Liver (tissue), 9 donors: ENCODE results near the gene SELENOS. TPM values are rescaled to one million over a fixed set of nuclear protein-coding genes. Genes with fewer than 3 reads are reported as not detected.

Experiments used
- DNase-seq: peaks from one replicate; pipeline ENCODE4 v3.0.0-alpha.2; 2017; ENCODE audit warnings: low spot score
- H3K27ac ChIP-seq, 2 donors: one replicate each; pipeline ENCODE4 v1.7.0; 2013; ENCODE audit warnings: inconsistent platforms in 2 of 2, low read length in 2 of 2, control low read depth in 1 of 2, low read depth in 1 of 2, mild to moderate bottlenecking in 1 of 2
- H3K27me3 ChIP-seq, 4 donors: one replicate each; pipeline versions ENCODE4 v1.6.1 to v1.7.0; 2013; ENCODE audit warnings: low read length in 3 of 4, inconsistent platforms in 1 of 4, mild to moderate bottlenecking in 1 of 4, moderate library complexity in 1 of 4; ENCODE audit not compliant: control insufficient read depth in 4 of 4, insufficient read depth in 4 of 4
- H3K36me3 ChIP-seq, 4 donors: one replicate each; pipeline versions ENCODE4 v1.6.1 to v1.7.0; 2013; ENCODE audit warnings: low read length in 3 of 4, mild to moderate bottlenecking in 3 of 4, low read depth in 1 of 4, moderate library complexity in 1 of 4; ENCODE audit not compliant: control insufficient read depth in 4 of 4, insufficient read depth in 3 of 4
- H3K4me1 ChIP-seq, 4 donors: one replicate each; pipeline versions ENCODE4 v1.6.1 to v1.7.0; 2013; ENCODE audit warnings: low read length in 3 of 4, mild to moderate bottlenecking in 3 of 4, moderate library complexity in 1 of 4; ENCODE audit not compliant: control insufficient read depth in 4 of 4, insufficient read depth in 4 of 4
- H3K4me3 ChIP-seq, 3 donors: one replicate each; pipeline versions ENCODE4 v1.6.1 to v1.7.0; 2013; ENCODE audit warnings: low read length in 3 of 3, control low read depth in 1 of 3, low read depth in 1 of 3, mild to moderate bottlenecking in 1 of 3
- H3K9ac ChIP-seq, 2 donors: one replicate each; pipeline ENCODE4 v1.7.0; 2013; ENCODE audit warnings: low read length in 2 of 2, mild to moderate bottlenecking in 2 of 2, moderate library complexity in 2 of 2, control low read depth in 1 of 2, low read depth in 1 of 2
- H3K9me3 ChIP-seq, 4 donors: one replicate each; pipeline versions ENCODE4 v1.6.1 to v1.7.0; 2013; ENCODE audit warnings: low read length in 3 of 4; ENCODE audit not compliant: control insufficient read depth in 4 of 4
- CTCF ChIP-seq: fragments of 150-350 bp; IDR thresholded peaks from 2 replicates; pipeline ENCODE4 v1.5.1; 2017; ENCODE audit warnings: improper control_type of control experiment, low read depth, low read length; ENCODE audit not compliant: missing input control
- EGR1 ChIP-seq, 2 donors: IDR thresholded peaks; 2 replicates each; pipeline ENCODE4 v1.6.1; 2016 to 2018; ENCODE audit warnings: antibody characterized with exemption in 2 of 2, low read depth in 2 of 2
- FOXA1 ChIP-seq: IDR thresholded peaks from 2 replicates; pipeline ENCODE4 v1.6.1; 2016; ENCODE audit warnings: antibody characterized with exemption
- FOXA2 ChIP-seq: IDR thresholded peaks from 2 replicates; pipeline ENCODE4 v1.6.1; 2016; ENCODE audit warnings: antibody characterized with exemption
- GABPA ChIP-seq, 2 donors: IDR thresholded peaks in 1 of 2; conservative IDR thresholded peaks in 1 of 2; 2 replicates each; pipeline ENCODE4 v1.6.1; 2016; ENCODE audit warnings: antibody characterized with exemption in 2 of 2, mild to moderate bottlenecking in 1 of 2, moderate library complexity in 1 of 2
- HNF4A ChIP-seq, 2 donors: conservative IDR thresholded peaks; 2 replicates each; pipeline ENCODE4 v1.6.1; 2016; ENCODE audit warnings: antibody characterized with exemption in 2 of 2, mild to moderate bottlenecking in 2 of 2
- HNF4G ChIP-seq: IDR thresholded peaks from 2 replicates; pipeline ENCODE4 v1.6.1; 2016; ENCODE audit warnings: antibody characterized with exemption
- JUND ChIP-seq, 2 donors: IDR thresholded peaks; 2 replicates each; pipeline ENCODE4 v1.6.1; 2016; ENCODE audit warnings: antibody characterized with exemption in 2 of 2
- NR2F2 ChIP-seq: IDR thresholded peaks from 2 replicates; pipeline ENCODE4 v1.6.1; 2016; ENCODE audit warnings: antibody characterized with exemption
- RAD21 ChIP-seq, 2 donors: IDR thresholded peaks; 2 replicates each; pipeline ENCODE4 v1.6.1; 2016; ENCODE audit warnings: antibody characterized with exemption in 2 of 2, mild to moderate bottlenecking in 2 of 2
- RXRA ChIP-seq, 2 donors: IDR thresholded peaks; 2 replicates each; pipeline ENCODE4 v1.6.1; 2017 to 2018; ENCODE audit warnings: antibody characterized with exemption in 2 of 2, mild to moderate bottlenecking in 1 of 2
- SP1 ChIP-seq: IDR thresholded peaks from 2 replicates; pipeline ENCODE4 v1.6.1; 2018; ENCODE audit warnings: antibody characterized with exemption, mild to moderate bottlenecking
- TAF1 ChIP-seq: conservative IDR thresholded peaks from 2 replicates; pipeline ENCODE4 v1.6.1; 2016; ENCODE audit warnings: antibody characterized with exemption, mild to moderate bottlenecking
- YY1 ChIP-seq: IDR thresholded peaks from 2 replicates; pipeline ENCODE4 v1.6.1; 2016; ENCODE audit warnings: antibody characterized with exemption, mild to moderate bottlenecking
- ZBTB33 ChIP-seq: IDR thresholded peaks from 2 replicates; pipeline ENCODE4 v1.6.1; 2016; ENCODE audit warnings: antibody characterized with exemption
- WGBS: extraction: QIAGEN DNeasy Blood & Tissue Kit; methylation state at CpG from one replicate; pipeline ENCODE4 v1.1.7; 2013; 5-methylcytosine and 5-hydroxymethylcytosine counted together
- polyA plus RNA-seq, 2 donors: library from polyadenylated mRNA; stranded (reverse) in 1 of 2; unstranded in 1 of 2; fragments of 200-250 nt in 1 of 2; fragments of >200 nt in 1 of 2; fragmentation: Nextera tagmentation in 1 of 2; extraction: Ambion mirVana in 1 of 2; gene quantifications; one replicate each; pipeline versions ENCODE4 v1.2.1 to v1.2.3, GENCODE V29; 2013 to 2015
- total RNA-seq, 2 donors: library from RNA; depleted of rRNA; stranded (reverse); fragments of >200 nt; gene quantifications; one replicate each; pipeline ENCODE4 v1.2.3, GENCODE V29; 2014
- TF ChIP-seq, protein P1 (sequence below): IDR thresholded peaks from 2 replicates; pipeline ENCODE4 v1.6.1; 2016; ENCODE audit warnings: antibody characterized with exemption, mild to moderate bottlenecking
- TF ChIP-seq, protein P2 (sequence below): IDR thresholded peaks from 2 replicates; pipeline ENCODE4 v1.6.1; 2016; ENCODE audit warnings: antibody characterized with exemption
- TF ChIP-seq, protein P3 (sequence below): IDR thresholded peaks from 2 replicates; pipeline ENCODE4 v1.6.1; 2016; ENCODE audit warnings: antibody characterized with exemption
- donor health status: healthy.
- donor health status: healthy.
- donor health status: healthy.
- donor health status: healthy.
- donor health status: healthy.

Gene SELENOS
- total and polyA plus RNA-seq, 4 donors, result 25.8 to 71.1 (median 65.8) TPM

DNA sequence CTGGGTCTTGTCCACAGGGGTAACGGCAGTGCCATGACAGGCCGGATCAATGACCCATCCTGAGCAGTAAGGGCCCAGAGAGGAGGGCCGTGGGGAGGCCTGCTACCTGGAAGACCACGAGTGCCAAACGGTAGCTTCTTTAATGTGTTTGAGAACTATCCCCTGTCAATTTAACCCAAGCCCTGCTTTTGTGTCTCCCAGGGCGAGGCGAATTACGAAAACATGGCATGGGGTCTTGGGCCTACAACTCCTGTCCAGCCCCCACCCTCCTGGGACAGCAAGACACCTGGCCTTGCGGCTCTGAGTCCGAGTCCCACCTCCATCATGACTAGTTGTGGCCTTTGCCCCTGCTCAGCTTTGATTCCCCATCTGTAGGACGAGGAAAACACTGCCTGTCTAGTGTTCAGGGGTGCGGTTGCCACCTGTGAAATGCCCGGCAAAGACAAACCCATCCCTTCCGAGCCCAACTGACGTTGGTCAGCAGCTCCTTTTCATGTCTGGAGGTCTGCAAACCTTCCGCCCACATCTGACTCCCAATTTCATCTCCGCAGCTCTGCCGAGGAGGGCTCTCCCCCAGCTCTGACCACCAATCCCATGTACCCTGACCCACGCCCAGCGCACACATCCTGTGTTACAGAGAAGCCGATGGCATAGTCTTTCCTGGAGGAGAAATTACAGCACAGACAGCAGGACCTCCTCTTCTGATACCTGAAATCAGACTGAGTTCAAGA, 46.7 kb upstream of the SELENOS start:
- no peak for DNase-seq
- Histone ChIP-seq H3K9ac (no peak overlapping the region), H3K4me1 (peaks cover 2 to 32% (median 18%) of the 10 kb centered on the region in 4 donors), H3K4me3 (no peak overlapping the region), H3K9me3 (no peaks in the 10 kb centered on the region), H3K27me3 (no peaks in the 10 kb centered on the region), H3K27ac (peak overlapping the region; percentile 1 to 66), H3K36me3 (peaks cover 11 to 65% (median 30%) of the 10 kb centered on the region in 4 donors)
- 92% methylated on average over 21 of the region's 21 CpGs for WGBS
- TF ChIP-seq JUND (IDR thresholded peaks at IDR 0.05) (no peak), FOXA2 (no peak), EGR1 (IDR thresholded peaks at IDR 0.05; ENCODE audit: low read depth in 2 of 2) (no peak), GABPA (IDR thresholded peaks at IDR 0.05 in 1 of 2, conservative IDR thresholded peaks at IDR 0.05 in 1 of 2) (no peak), TAF1 (no peak), FOXA1 (no peak), NR2F2 (no peak), HNF4G (no peak), HNF4A (conservative IDR thresholded peaks at IDR 0.05) (no peak), CTCF (no peak), RXRA (IDR thresholded peaks at IDR 0.05) (no peak), ZBTB33 (no peak)
- TF ChIP-seq, protein P1, sequence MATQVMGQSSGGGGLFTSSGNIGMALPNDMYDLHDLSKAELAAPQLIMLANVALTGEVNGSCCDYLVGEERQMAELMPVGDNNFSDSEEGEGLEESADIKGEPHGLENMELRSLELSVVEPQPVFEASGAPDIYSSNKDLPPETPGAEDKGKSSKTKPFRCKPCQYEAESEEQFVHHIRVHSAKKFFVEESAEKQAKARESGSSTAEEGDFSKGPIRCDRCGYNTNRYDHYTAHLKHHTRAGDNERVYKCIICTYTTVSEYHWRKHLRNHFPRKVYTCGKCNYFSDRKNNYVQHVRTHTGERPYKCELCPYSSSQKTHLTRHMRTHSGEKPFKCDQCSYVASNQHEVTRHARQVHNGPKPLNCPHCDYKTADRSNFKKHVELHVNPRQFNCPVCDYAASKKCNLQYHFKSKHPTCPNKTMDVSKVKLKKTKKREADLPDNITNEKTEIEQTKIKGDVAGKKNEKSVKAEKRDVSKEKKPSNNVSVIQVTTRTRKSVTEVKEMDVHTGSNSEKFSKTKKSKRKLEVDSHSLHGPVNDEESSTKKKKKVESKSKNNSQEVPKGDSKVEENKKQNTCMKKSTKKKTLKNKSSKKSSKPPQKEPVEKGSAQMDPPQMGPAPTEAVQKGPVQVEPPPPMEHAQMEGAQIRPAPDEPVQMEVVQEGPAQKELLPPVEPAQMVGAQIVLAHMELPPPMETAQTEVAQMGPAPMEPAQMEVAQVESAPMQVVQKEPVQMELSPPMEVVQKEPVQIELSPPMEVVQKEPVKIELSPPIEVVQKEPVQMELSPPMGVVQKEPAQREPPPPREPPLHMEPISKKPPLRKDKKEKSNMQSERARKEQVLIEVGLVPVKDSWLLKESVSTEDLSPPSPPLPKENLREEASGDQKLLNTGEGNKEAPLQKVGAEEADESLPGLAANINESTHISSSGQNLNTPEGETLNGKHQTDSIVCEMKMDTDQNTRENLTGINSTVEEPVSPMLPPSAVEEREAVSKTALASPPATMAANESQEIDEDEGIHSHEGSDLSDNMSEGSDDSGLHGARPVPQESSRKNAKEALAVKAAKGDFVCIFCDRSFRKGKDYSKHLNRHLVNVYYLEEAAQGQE, result no peak
- TF ChIP-seq, protein P2, sequence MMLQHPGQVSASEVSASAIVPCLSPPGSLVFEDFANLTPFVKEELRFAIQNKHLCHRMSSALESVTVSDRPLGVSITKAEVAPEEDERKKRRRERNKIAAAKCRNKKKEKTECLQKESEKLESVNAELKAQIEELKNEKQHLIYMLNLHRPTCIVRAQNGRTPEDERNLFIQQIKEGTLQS, result no peak

- no peak for DNase-seq
- Histone ChIP-seq H3K9me3 (no peaks in the 10 kb centered on the region), H3K4me1 (peaks cover 2 to 32% (median 18%) of the 10 kb centered on the region in 4 donors), H3K9ac (no peak overlapping the region), H3K36me3 (peaks cover 18 to 66% (median 35%) of the 10 kb centered on the region in 4 donors), H3K27me3 (no peaks in the 10 kb centered on the region), H3K4me3 (no peak overlapping the region), H3K27ac (no peak overlapping the region)
- 90% methylated on average over 17 of the region's 17 CpGs for WGBS
- TF ChIP-seq NR2F2, result no peak
- TF ChIP-seq JUND (IDR thresholded peaks at IDR 0.05), result no peak
- TF ChIP-seq, protein P3, sequence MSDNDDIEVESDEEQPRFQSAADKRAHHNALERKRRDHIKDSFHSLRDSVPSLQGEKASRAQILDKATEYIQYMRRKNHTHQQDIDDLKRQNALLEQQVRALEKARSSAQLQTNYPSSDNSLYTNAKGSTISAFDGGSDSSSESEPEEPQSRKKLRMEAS, result no peak
- no peak for TF ChIP-seq GABPA (IDR thresholded peaks at IDR 0.05 in 1 of 2, conservative IDR thresholded peaks at IDR 0.05 in 1 of 2)
- TF ChIP-seq SP1, result no peak
- no peak for TF ChIP-seq HNF4A (conservative IDR thresholded peaks at IDR 0.05)
- TF ChIP-seq RAD21 (IDR thresholded peaks at IDR 0.05), result no peak
- no peak for TF ChIP-seq FOXA1
- TF ChIP-seq CTCF, result no peak
- no peak for TF ChIP-seq EGR1 (IDR thresholded peaks at IDR 0.05; ENCODE audit: low read depth in 2 of 2)
- TF ChIP-seq FOXA2, result no peak
- no peak for TF ChIP-seq HNF4G
- no peak for TF ChIP-seq TAF1
- no peak for TF ChIP-seq RXRA (IDR thresholded peaks at IDR 0.05)
- TF ChIP-seq, protein P2, result no peak
- no peak for TF ChIP-seq YY1
Observed at GRCh38 chr15:101322854-101323477, 45.7 kb upstream of the SELENOS start.
